ENCODE data around the gene SPINDOC. TPM values are rescaled to one million over a fixed set of nuclear protein-coding genes. Genes with fewer than 3 reads are reported as not detected.

The SPINDOC gene
- polyA plus RNA-seq, 1 experiment = 15.8 TPM

DNA sequence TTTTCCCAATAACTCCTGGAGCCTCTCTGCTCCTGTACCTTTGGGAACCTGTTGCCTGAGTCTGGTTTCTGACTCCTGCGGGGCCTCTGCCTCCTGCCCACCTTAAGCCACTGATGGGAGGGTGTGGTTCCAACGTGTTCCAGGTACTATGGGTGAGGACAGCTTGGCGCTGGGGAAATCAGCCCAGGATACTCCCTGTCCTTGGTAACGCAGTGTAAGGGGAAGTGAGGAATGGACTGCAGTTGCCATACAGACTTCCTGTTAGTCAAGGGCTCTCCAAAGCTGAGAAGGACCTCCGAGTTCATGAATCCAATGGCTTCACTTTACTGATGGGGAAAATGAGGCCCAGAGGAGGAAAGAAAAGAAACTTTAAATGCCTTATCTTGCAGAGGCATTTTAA is 24.5 kb downstream of the SPINDOC start:
- H3K9me3 ChIP-seq (ENCODE audit: control insufficient read depth, insufficient read depth, low read length) = no peaks in the 10 kb centered on the region; the same call in 1 of the 2 replicates
- H3K27ac ChIP-seq (ENCODE audit: low read depth, low read length) = no peak overlapping the region
- DNase-seq (ENCODE audit: low read depth, low spot score) = no peak
- POLR2A ChIA-PET = no interaction called here
- CTCF ChIA-PET = interaction anchor here (0.6 to 8.2 kb wide), 47 partner anchors 9 to 315 kb away, joined by 3 to 256 read pairs (median 6); partner anchors contain the start of genes NAA40, SPINDOC and ZFTA
- TF ChIP-seq, protein P1, sequence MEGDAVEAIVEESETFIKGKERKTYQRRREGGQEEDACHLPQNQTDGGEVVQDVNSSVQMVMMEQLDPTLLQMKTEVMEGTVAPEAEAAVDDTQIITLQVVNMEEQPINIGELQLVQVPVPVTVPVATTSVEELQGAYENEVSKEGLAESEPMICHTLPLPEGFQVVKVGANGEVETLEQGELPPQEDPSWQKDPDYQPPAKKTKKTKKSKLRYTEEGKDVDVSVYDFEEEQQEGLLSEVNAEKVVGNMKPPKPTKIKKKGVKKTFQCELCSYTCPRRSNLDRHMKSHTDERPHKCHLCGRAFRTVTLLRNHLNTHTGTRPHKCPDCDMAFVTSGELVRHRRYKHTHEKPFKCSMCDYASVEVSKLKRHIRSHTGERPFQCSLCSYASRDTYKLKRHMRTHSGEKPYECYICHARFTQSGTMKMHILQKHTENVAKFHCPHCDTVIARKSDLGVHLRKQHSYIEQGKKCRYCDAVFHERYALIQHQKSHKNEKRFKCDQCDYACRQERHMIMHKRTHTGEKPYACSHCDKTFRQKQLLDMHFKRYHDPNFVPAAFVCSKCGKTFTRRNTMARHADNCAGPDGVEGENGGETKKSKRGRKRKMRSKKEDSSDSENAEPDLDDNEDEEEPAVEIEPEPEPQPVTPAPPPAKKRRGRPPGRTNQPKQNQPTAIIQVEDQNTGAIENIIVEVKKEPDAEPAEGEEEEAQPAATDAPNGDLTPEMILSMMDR (IDR thresholded peaks at IDR 0.05; ENCODE audit: low read depth, low read length) = no peak
- no peaks in the 10 kb centered on the region for H3K27me3 ChIP-seq (ENCODE audit: control insufficient read depth, insufficient read depth, low read length)
- no peak overlapping the region for H3K4me3 ChIP-seq (ENCODE audit: low read depth, low read length)

DNA sequence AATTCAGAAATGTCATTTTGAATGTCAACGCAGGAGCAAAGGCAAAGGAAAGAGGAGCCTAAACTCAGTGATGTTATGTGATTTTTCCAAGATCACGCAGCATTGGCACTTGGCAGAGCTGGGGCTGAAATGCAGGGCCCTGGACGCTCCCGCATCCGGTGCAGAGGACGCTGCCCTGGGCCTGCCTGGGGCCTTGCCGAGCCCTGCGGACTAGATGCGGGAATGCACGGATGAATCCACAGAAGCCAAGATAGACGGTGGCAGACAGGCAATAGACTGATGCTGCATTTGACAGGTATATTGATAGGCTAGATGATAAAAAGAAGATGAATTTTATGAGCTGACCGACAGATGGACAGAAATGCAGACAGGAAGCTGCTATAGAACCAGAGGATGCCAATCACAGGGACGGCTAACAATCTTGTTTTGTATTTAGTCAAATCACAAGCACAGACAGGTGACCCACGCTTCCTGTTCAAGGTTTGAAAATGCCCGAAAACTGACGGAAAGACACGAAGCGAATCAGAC is 25.0 kb downstream of the SPINDOC start:
- CTCF ChIA-PET = interaction anchor here (0.6 to 8.2 kb wide), 31 partner anchors 10 to 314 kb away, joined by 3 to 256 read pairs (median 7); no protein-coding TSS in a partner anchor
- H3K27ac ChIP-seq (ENCODE audit: low read depth, low read length) = peak overlapping the region; percentile 39
- peak overlapping the region; percentile 51 for H3K4me3 ChIP-seq (ENCODE audit: low read depth, low read length)
- TF ChIP-seq, protein P1 (IDR thresholded peaks at IDR 0.05; ENCODE audit: low read depth, low read length) = no peak
- no peaks in the 10 kb centered on the region for H3K27me3 ChIP-seq (ENCODE audit: control insufficient read depth, insufficient read depth, low read length)
- POLR2A ChIA-PET = interaction anchor here (0.6 to 1.1 kb wide), 10 partner anchors 9 to 1110 kb away, joined by 3 to 6 read pairs (median 3); partner anchors contain the start of genes COX8A, RCOR2, STIP1 and TTC9C
- no peaks in the 10 kb centered on the region; the same call in 1 of the 2 replicates for H3K9me3 ChIP-seq (ENCODE audit: control insufficient read depth, insufficient read depth, low read length)
- no peak for DNase-seq (ENCODE audit: low read depth, low spot score)

DNA sequence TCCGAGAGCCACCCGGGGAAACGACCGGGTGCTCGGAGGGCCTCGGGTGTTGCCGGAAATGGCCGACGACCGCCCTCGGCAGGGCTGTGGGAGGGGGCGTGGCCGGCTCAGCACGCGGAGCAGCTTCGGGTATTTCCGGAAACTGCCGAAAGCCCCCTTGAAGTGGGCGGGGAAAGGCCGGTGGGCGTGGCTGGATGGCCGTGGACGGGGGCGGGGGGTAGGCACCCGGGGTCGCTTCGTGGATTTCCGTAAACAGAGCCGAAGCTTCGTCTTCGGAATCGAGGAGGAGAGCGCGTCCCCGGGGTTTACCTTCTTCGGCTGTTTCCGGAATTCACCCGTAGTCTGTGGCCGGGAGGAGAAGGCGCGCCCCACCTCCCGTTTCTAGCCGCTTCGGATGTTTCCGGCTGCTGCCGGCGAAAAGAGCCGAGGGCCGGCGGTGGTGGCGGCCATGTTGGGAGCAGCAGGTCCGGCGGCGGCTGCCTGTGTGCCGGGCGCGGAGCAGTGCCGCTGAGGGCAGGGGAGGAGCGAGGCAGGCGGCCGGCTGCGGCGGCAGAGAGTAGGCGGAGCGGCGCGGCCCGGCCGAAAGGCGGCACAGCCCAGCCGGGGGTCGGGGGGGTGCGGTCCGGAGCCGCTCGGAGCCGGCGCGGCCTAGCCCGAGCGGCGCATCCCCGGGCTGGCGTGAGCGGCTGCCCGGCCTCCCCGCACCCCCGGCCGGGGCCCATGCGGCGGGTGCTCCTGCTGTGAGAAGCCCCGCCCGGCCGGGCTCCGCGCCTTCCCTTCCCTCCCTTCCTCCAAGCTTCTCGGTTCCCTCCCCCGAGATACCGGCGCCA is 25.6 kb downstream of the SPINDOC start, which contains the start of gene MARK2:
TSS of gene MARK2 (plus strand) at position 433 of the 830 bp plus-strand sequence. CDS start at position 830, 397 bp downstream.
- Histone ChIP-seq H3K9me3 (ENCODE audit: control insufficient read depth, insufficient read depth, low read length) (no peaks in the 10 kb centered on the region; the same call in 1 of the 2 replicates), H3K4me3 (ENCODE audit: low read depth, low read length) (peak within 1 kb of the TSS; percentile 91), H3K27ac (ENCODE audit: low read depth, low read length) (peak within 1 kb of the TSS; percentile 39), H3K27me3 (ENCODE audit: control insufficient read depth, insufficient read depth, low read length) (no peaks in the 10 kb centered on the region)
- TF ChIP-seq, protein P1 (IDR thresholded peaks at IDR 0.05; ENCODE audit: low read depth, low read length) = no peak
- ChIA-PET POLR2A (interaction anchor here (0.6 to 1.1 kb wide), 11 partner anchors 9 to 1111 kb away, joined by 3 to 6 read pairs (median 3); partner anchors contain the start of genes COX8A, RCOR2, STIP1 and TTC9C), CTCF (interaction anchor here (0.6 to 8.2 kb wide), 19 partner anchors 11 to 311 kb away, joined by 3 to 256 read pairs (median 5); no protein-coding TSS in a partner anchor)
- peak; percentile 96 for DNase-seq (ENCODE audit: low read depth, low spot score)

DNA sequence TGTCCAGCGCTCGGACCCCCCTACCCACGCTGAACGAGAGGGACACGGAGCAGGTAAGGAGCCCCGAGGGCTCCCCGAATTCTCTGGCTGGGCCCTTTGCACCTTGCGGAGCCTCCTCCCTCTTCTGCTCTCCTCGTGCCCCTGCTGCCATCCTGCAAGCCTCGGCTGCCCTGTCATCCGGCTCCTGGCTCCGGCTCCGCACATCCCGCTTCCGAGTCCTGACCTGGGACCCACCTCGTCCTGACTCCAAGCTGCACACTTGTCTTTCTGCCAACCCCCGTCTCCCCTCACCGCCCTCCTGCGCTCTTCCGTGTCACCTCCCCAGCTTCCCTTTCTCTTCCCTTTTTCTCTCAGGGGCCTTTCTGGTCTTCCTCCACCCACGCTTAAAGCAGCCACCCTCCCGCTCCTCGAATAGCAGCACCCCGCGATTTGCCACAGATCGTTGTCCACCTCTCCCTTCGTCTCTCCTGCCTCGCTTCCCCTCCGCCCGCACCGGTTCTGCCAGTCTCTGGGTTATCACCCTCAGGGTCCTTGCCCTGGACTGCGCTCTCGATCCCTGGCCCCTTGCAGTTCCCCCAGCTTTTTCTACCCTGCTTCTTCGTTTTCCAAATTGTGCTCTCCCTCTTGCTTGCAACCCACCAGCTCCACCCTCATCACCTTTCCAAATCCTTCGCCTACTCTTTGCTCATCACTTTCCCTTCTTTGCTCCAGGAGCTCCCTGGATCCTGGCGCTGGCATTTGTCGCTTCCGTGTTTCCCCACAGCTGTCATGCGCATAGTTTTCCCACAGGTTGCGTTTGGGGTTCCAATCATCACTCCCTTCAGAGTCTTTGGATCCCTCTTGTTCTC is 26.5 kb downstream of the SPINDOC start:
- Histone ChIP-seq H3K27me3 (ENCODE audit: control insufficient read depth, insufficient read depth, low read length) (no peaks in the 10 kb centered on the region), H3K9me3 (ENCODE audit: control insufficient read depth, insufficient read depth, low read length) (no peaks in the 10 kb centered on the region; the same call in 1 of the 2 replicates), H3K4me3 (ENCODE audit: low read depth, low read length) (peak overlapping the region; percentile 91), H3K27ac (ENCODE audit: low read depth, low read length) (peak overlapping the region; percentile 11)
- no peak for DNase-seq (ENCODE audit: low read depth, low spot score)
- TF ChIP-seq, protein P1 (IDR thresholded peaks at IDR 0.05; ENCODE audit: low read depth, low read length) = no peak
- CTCF ChIA-PET = interaction anchor here (1.1 to 8.2 kb wide), 3 partner anchors 67 to 106 kb away, joined by 3 to 256 read pairs (median 23); no protein-coding TSS in a partner anchor
- POLR2A ChIA-PET = interaction anchor here (0.6 to 1.1 kb wide), 2 partner anchors 86 to 999 kb away, joined by 3 read pairs; no protein-coding TSS in a partner anchor
